22Rv1 (cell line): ENCODE measurements around the gene BCR.

Experiments
- ZFX ChIP-seq: fragments of 450-650 bp; IDR thresholded peaks from 2 replicates; pipeline ENCODE4 v1.6.1; 2017; ENCODE audit warnings: antibody characterized with exemption, borderline replicate concordance
- TF ChIP-seq, protein P1 (sequence below): fragments of 450-650 bp; IDR thresholded peaks from 2 replicates; pipeline ENCODE4 v1.5.1; 2017; ENCODE audit warnings: mild to moderate bottlenecking

DNA sequence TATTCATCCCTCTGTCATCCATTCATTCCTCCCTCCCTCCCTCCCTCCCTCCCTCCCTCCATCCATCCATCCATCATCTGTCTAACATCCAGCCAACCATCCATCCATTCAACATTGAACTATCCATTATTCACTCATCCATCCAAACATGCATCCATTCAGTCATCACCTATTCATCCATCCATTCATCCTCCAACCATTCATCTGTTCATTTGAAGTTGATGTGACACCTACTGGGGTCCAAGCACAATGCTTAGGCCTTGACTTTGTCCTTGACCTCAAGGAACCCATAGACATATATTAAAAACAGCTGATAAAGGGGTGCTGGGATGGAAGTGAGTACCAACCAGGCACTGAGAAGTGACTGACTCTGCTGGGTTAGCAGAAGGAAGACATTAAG, 26.6 kb downstream of the BCR start:
- TF ChIP-seq, protein P1, sequence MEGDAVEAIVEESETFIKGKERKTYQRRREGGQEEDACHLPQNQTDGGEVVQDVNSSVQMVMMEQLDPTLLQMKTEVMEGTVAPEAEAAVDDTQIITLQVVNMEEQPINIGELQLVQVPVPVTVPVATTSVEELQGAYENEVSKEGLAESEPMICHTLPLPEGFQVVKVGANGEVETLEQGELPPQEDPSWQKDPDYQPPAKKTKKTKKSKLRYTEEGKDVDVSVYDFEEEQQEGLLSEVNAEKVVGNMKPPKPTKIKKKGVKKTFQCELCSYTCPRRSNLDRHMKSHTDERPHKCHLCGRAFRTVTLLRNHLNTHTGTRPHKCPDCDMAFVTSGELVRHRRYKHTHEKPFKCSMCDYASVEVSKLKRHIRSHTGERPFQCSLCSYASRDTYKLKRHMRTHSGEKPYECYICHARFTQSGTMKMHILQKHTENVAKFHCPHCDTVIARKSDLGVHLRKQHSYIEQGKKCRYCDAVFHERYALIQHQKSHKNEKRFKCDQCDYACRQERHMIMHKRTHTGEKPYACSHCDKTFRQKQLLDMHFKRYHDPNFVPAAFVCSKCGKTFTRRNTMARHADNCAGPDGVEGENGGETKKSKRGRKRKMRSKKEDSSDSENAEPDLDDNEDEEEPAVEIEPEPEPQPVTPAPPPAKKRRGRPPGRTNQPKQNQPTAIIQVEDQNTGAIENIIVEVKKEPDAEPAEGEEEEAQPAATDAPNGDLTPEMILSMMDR = no peak
- no peak for TF ChIP-seq ZFX
